HEK293T (cell line): Measurements from ENCODE around the gene PNPO.

Experiments used
- CTCF ChIA-PET: fragments of 350-600 bp; formaldehyde crosslinking; extraction: SDS; loops from one replicate; lab custom pipeline; 2021; ENCODE audit warnings: antibody characterized with exemption, inconsistent platforms; lab: Yijun Ruan, JAX
- POLR2A ChIA-PET: fragments of 350-600 bp; formaldehyde crosslinking; extraction: SDS; loops from one replicate; lab custom pipeline; 2020; ENCODE audit warnings: antibody characterized with exemption, inconsistent platforms; lab: Yijun Ruan, JAX
- DNase-seq: peaks from one replicate; pipeline ENCODE4 v3.0.0; 2012; ENCODE audit warnings: mixed read lengths; ENCODE audit errors: extremely low spot score
- ARNT ChIP-seq: fragments of 450-650 bp; IDR thresholded peaks from 2 replicates; pipeline ENCODE4 v1.6.1; 2017; ENCODE audit warnings: mild to moderate bottlenecking
- BHLHE40 ChIP-seq: fragments of 450-650 bp; IDR thresholded peaks from 2 replicates; pipeline ENCODE4 v1.6.1; 2016; ENCODE audit warnings: mild to moderate bottlenecking, moderate library complexity, borderline replicate concordance
- CTBP1 ChIP-seq: fragments of 450-650 bp; IDR thresholded peaks from 2 replicates; pipeline ENCODE4 v1.6.1; 2016; ENCODE audit warnings: borderline replicate concordance
- ELF4 ChIP-seq: fragments of 450-650 bp; IDR thresholded peaks from 2 replicates; pipeline ENCODE4 v1.6.1; 2017; ENCODE audit warnings: antibody characterized with exemption
- FOXA1 ChIP-seq: fragments of 450-650 bp; IDR thresholded peaks from 2 replicates; pipeline ENCODE4 v1.6.1; 2016; ENCODE audit warnings: mild to moderate bottlenecking
- FOXK2 ChIP-seq: fragments of 450-650 bp; IDR thresholded peaks from 2 replicates; pipeline ENCODE4 v1.6.1; 2016; ENCODE audit warnings: mild to moderate bottlenecking
- FOXM1 ChIP-seq: fragments of 450-650 bp; IDR thresholded peaks from 2 replicates; pipeline ENCODE4 v1.6.1; 2017; ENCODE audit warnings: mild to moderate bottlenecking, borderline replicate concordance
- HDGF ChIP-seq: fragments of 450-650 bp; IDR thresholded peaks from 2 replicates; pipeline ENCODE4 v1.6.1; 2017; ENCODE audit warnings: antibody characterized with exemption, borderline replicate concordance
- L3MBTL2 ChIP-seq: fragments of 450-650 bp; conservative IDR thresholded peaks from 2 replicates; pipeline ENCODE4 v1.6.1; 2016; ENCODE audit warnings: mild to moderate bottlenecking
- LEF1 ChIP-seq: fragments of 450-650 bp; IDR thresholded peaks from 2 replicates; pipeline ENCODE4 v1.6.1; 2017; ENCODE audit warnings: mild to moderate bottlenecking, borderline replicate concordance
- NFRKB ChIP-seq: fragments of 450-650 bp; IDR thresholded peaks from 2 replicates; pipeline ENCODE4 v1.6.1; 2016; ENCODE audit warnings: mild to moderate bottlenecking, moderate library complexity
- PKNOX1 ChIP-seq: fragments of 450-650 bp; IDR thresholded peaks from 2 replicates; pipeline ENCODE4 v1.6.1; 2016
- SP1 ChIP-seq: fragments of 450-650 bp; IDR thresholded peaks from 2 replicates; pipeline ENCODE4 v1.6.1; 2017
- SUZ12 ChIP-seq: fragments of 450-650 bp; IDR thresholded peaks from 2 replicates; pipeline ENCODE4 v1.6.1; 2016; ENCODE audit warnings: mild to moderate bottlenecking
- TARDBP ChIP-seq: fragments of 450-650 bp; IDR thresholded peaks from 2 replicates; pipeline ENCODE4 v1.6.1; 2016
- ZNF384 ChIP-seq: fragments of 450-650 bp; IDR thresholded peaks from 2 replicates; pipeline ENCODE4 v1.6.1; 2016

The PNPO gene

GRCh38 chr17:47964856-47965255 is 23.5 kb downstream of the PNPO start:
- ChIA-PET CTCF (no interaction called here), POLR2A (no interaction called here)
- no peak for DNase-seq
- TF ChIP-seq SP1 (no peak), L3MBTL2 (no peak), PKNOX1 (no peak), FOXM1 (no peak), TARDBP (no peak), LEF1 (no peak)

GRCh38 chr17:47966079-47966519 is 24.7 kb downstream of the PNPO start:
- ChIA-PET CTCF (interaction anchor here (0.6 to 1.0 kb wide), 2 partner anchors 19 to 52 kb away, joined by 3 read pairs; no protein-coding TSS in a partner anchor), POLR2A (interaction anchor here (0.8 kb wide), 1 partner anchor 24 kb away, joined by 4 read pairs; no protein-coding TSS in a partner anchor)
- DNase-seq, result no peak
- TF ChIP-seq NFRKB (no peak), LEF1 (no peak), ZNF384 (no peak), L3MBTL2 (no peak)

- POLR2A ChIA-PET, result interaction anchor here (1.0 to 2.0 kb wide), 3 partner anchors 18 to 72 kb away, joined by 3 to 7 read pairs (median 4); partner anchors contain the start of genes PNPO and SP2
- CTCF ChIA-PET, result interaction anchor here (0.8 to 1.5 kb wide), 2 partner anchors 18 to 43 kb away, joined by 3 to 5 read pairs; no protein-coding TSS in a partner anchor
- TF ChIP-seq L3MBTL2 (no peak), SP1 (no peak)
- DNase-seq, result no peak
Measured at GRCh38 chr17:47967607-47968252, 26.4 kb downstream of the PNPO start.

GRCh38 chr17:47968836-47969235 is 27.5 kb downstream of the PNPO start:
- ChIA-PET POLR2A (interaction anchor here (1.5 to 2.0 kb wide), 2 partner anchors 27 to 73 kb away, joined by 4 to 7 read pairs; partner anchors contain the start of genes PNPO and SP2), CTCF (interaction anchor here (0.6 to 3.7 kb wide), 5 partner anchors 19 to 51 kb away, joined by 3 to 12 read pairs (median 6); partner anchors contain the start of gene PNPO)
- TF ChIP-seq NFRKB (no peak), FOXK2 (no peak), SP1 (no peak), ELF4 (no peak), FOXM1 (no peak), LEF1 (no peak), BHLHE40 (no peak), SUZ12 (no peak), L3MBTL2 (no peak), ZNF384 (no peak), HDGF (no peak), CTBP1 (no peak), FOXA1 (no peak), TARDBP (no peak), ARNT (no peak)

GRCh38 chr17:47969930-47970724 is 28.8 kb downstream of the PNPO start:
- ChIA-PET CTCF (interaction anchor here (0.6 to 3.7 kb wide), 19 partner anchors 11 to 1722 kb away, joined by 3 to 12 read pairs (median 4); partner anchors contain the start of genes PNPO and PRR15L), POLR2A (interaction anchor here (0.7 to 3.0 kb wide), 24 partner anchors 8 to 321 kb away, joined by 3 to 34 read pairs (median 8); partner anchors contain the start of genes KPNB1, LRRC46, MRPL10 and PNPO)
- TF ChIP-seq NFRKB (no peak), L3MBTL2 (no peak; the same call in 1 of the 2 replicates), FOXM1 (no peak), BHLHE40 (no peak), ELF4 (no peak), SUZ12 (no peak), ARNT (no peak), ZNF384 (no peak), CTBP1 (no peak), HDGF (no peak), FOXK2 (no peak), LEF1 (no peak), FOXA1 (no peak)
- no peak for DNase-seq

More at GRCh38 chr17:47968836-47969235, 27.5 kb downstream of the PNPO start:
- no peak for DNase-seq

GRCh38 chr17:47970725-47971499 is 29.5 kb downstream of the PNPO start, which contains the start of gene CDK5RAP3:
TSS of gene CDK5RAP3 (plus strand) at chr17:47971113. CDS start at chr17:47971147, 34 bp downstream.
- peak; percentile 99 for DNase-seq
- ChIA-PET CTCF (interaction anchor here (0.6 to 3.7 kb wide), 19 partner anchors 11 to 159 kb away, joined by 3 to 12 read pairs (median 3); partner anchors contain the start of genes PNPO and PRR15L), POLR2A (interaction anchor here (0.7 to 3.0 kb wide), 25 partner anchors 9 to 321 kb away, joined by 3 to 34 read pairs (median 8); partner anchors contain the start of genes KPNB1, LRRC46, MRPL10 and PNPO)
- TF ChIP-seq L3MBTL2 (peak; percentile 100), ELF4 (peak; percentile 85), PKNOX1 (peak; percentile 83), FOXM1 (peak; percentile 65; the same call in 1 of the 2 replicates), CTBP1 (no peak; the same call in 1 of the 2 replicates)
